ENCODE measurements around the gene MAST4.

MAST4 gene

GRCh38 chr5:66639037-66639436 lies 42.8 kb downstream of the MAST4 start:
- no peaks in the 10 kb centered on the region for H3K27me3 ChIP-seq (replicated peaks)
- no peak for TF ChIP-seq CTCF (IDR thresholded peaks at IDR 0.05; ENCODE audit: low read depth, low read length, missing control alignments)
- H3K27ac ChIP-seq = no peak overlapping the region
- no peaks in the 10 kb centered on the region for H3K36me3 ChIP-seq (replicated peaks)
- H3K4me3 ChIP-seq (ENCODE audit: low read depth, low read length) = no peak overlapping the region
- in situ Hi-C loops (cut with HindIII; ENCODE audit: low pct_ligation_motif_present, low sequenced_read_pairs) = no loop called here
- no peak for DNase-seq

- H3K27me3 ChIP-seq (replicated peaks) = no peaks in the 10 kb centered on the region
- TF ChIP-seq CTCF (IDR thresholded peaks at IDR 0.05; ENCODE audit: low read depth, low read length, missing control alignments) = no peak
- DNase-seq = no peak
- no peak overlapping the region for H3K27ac ChIP-seq
- H3K36me3 ChIP-seq (replicated peaks) = no peaks in the 10 kb centered on the region
- in situ Hi-C loops (cut with HindIII; ENCODE audit: low pct_ligation_motif_present, low sequenced_read_pairs) = no loop called here
- H3K4me3 ChIP-seq (ENCODE audit: low read depth, low read length) = no peak overlapping the region
These were observed 46.3 kb downstream of the MAST4 start for GRCh38 chr5:66642538-66642937.

GRCh38 chr5:66643387-66643786 lies 47.2 kb downstream of the MAST4 start:
- no peak for DNase-seq
- H3K27ac ChIP-seq = no peak overlapping the region
- in situ Hi-C loops (cut with HindIII; ENCODE audit: low pct_ligation_motif_present, low sequenced_read_pairs) = no loop called here

GRCh38 chr5:66644111-66644510 lies 47.9 kb downstream of the MAST4 start:
- DNase-seq = no peak
- no peaks in the 10 kb centered on the region for H3K36me3 ChIP-seq (replicated peaks)
- H3K4me3 ChIP-seq (ENCODE audit: low read depth, low read length) = no peak overlapping the region
- H3K27me3 ChIP-seq (replicated peaks) = no peaks in the 10 kb centered on the region
- in situ Hi-C loops (cut with HindIII; ENCODE audit: low pct_ligation_motif_present, low sequenced_read_pairs) = no loop called here
- no peak for TF ChIP-seq CTCF (IDR thresholded peaks at IDR 0.05; ENCODE audit: low read depth, low read length, missing control alignments)
- H3K27ac ChIP-seq = no peak overlapping the region

More at GRCh38 chr5:66643387-66643786, 47.2 kb downstream of the MAST4 start:
- Histone ChIP-seq H3K27me3 (replicated peaks) (no peaks in the 10 kb centered on the region), H3K4me3 (ENCODE audit: low read depth, low read length) (no peak overlapping the region), H3K36me3 (replicated peaks) (no peaks in the 10 kb centered on the region)
- no peak for TF ChIP-seq CTCF (IDR thresholded peaks at IDR 0.05; ENCODE audit: low read depth, low read length, missing control alignments)

- in situ Hi-C loops (cut with HindIII; ENCODE audit: low pct_ligation_motif_present, low sequenced_read_pairs) = no loop called here
- TF ChIP-seq CTCF (IDR thresholded peaks at IDR 0.05; ENCODE audit: low read depth, low read length, missing control alignments) = no peak
- DNase-seq = no peak
- no peaks in the 10 kb centered on the region for H3K27me3 ChIP-seq (replicated peaks)
- H3K27ac ChIP-seq = no peak overlapping the region
- H3K36me3 ChIP-seq (replicated peaks) = no peaks in the 10 kb centered on the region
- H3K4me3 ChIP-seq (ENCODE audit: low read depth, low read length) = no peak overlapping the region
These were observed 48.8 kb downstream of the MAST4 start for GRCh38 chr5:66645039-66645438.

- in situ Hi-C loops (cut with HindIII; ENCODE audit: low pct_ligation_motif_present, low sequenced_read_pairs) = no loop called here
- TF ChIP-seq CTCF (IDR thresholded peaks at IDR 0.05; ENCODE audit: low read depth, low read length, missing control alignments) = no peak
- H3K36me3 ChIP-seq (replicated peaks) = no peaks in the 10 kb centered on the region
- no peak for DNase-seq
- no peak overlapping the region for H3K4me3 ChIP-seq (ENCODE audit: low read depth, low read length)
- no peaks in the 10 kb centered on the region for H3K27me3 ChIP-seq (replicated peaks)
- no peak overlapping the region for H3K27ac ChIP-seq
These were observed 50.4 kb downstream of the MAST4 start for GRCh38 chr5:66646570-66646969.

All from brain microvascular endothelial cell (primary cell).